SK-N-SH treated with all-trans-retinoic acid at 6 μM for 48 hours (cell line): ENCODE data around the gene ZBTB49.

Experiments used
- ATAC-seq: fragments of 200-7000 bp; cut with Tn5 transposase; 3 replicates; pipeline ENCODE4 v1.9.1; 2020; ENCODE audit warnings: mild to moderate bottlenecking, moderate library complexity
- ARNTL ChIP-seq: fragments of 450-650 bp; formaldehyde crosslinking; IDR thresholded peaks from 2 replicates; pipeline ENCODE4 v1.5.0; 2020; ENCODE audit warnings: low read depth, mild to moderate bottlenecking, moderate library complexity, borderline replicate concordance
- BACH2 ChIP-seq: fragments of 250-450 bp; sonication (Bioruptor Pico); IDR thresholded peaks from 2 replicates; pipeline ENCODE4 v1.9.0; 2021; ENCODE audit warnings: mild to moderate bottlenecking, borderline replicate concordance
- CSDC2 ChIP-seq: fragments of 250-450 bp; sonication (Bioruptor Pico); IDR thresholded peaks from 2 replicates; pipeline ENCODE4 v1.5.0; 2020; ENCODE audit warnings: mild to moderate bottlenecking, moderate library complexity
- ESRRG ChIP-seq: fragments of 250-450 bp; sonication (Bioruptor Pico); IDR thresholded peaks from 2 replicates; pipeline ENCODE4 v1.6.1; 2021; ENCODE audit warnings: mild to moderate bottlenecking
- GLIS3 ChIP-seq: fragments of 250-450 bp; sonication (Bioruptor Pico); IDR thresholded peaks from 2 replicates; pipeline ENCODE4 v1.5.0; 2020; ENCODE audit warnings: mild to moderate bottlenecking, moderate library complexity
- ISL1 ChIP-seq: fragments of 250-450 bp; sonication (Bioruptor Pico); IDR thresholded peaks from 2 replicates; pipeline ENCODE4 v2.1.2; 2022; ENCODE audit warnings: mild to moderate bottlenecking, moderate library complexity
- OSR1 ChIP-seq: fragments of 250-450 bp; sonication (Bioruptor Pico); IDR thresholded peaks from 2 replicates; pipeline ENCODE4 v1.8.0; 2022; ENCODE audit warnings: moderate library complexity, mild to moderate bottlenecking, inconsistent platforms
- PPARA ChIP-seq: fragments of 250-450 bp; sonication (Bioruptor Pico); IDR thresholded peaks from 2 replicates; pipeline ENCODE4 v1.5.0; 2020; ENCODE audit warnings: mild to moderate bottlenecking, borderline replicate concordance
- RARB ChIP-seq: fragments of 250-450 bp; sonication (Bioruptor Pico); IDR thresholded peaks from 2 replicates; pipeline ENCODE4 v1.8.0; 2021; ENCODE audit warnings: mild to moderate bottlenecking, moderate library complexity
- SNAI2 ChIP-seq: fragments of 250-450 bp; sonication (Bioruptor Pico); IDR thresholded peaks from 2 replicates; pipeline ENCODE4 v1.5.0; 2020; ENCODE audit warnings: mild to moderate bottlenecking, moderate library complexity
- TCF4 ChIP-seq: fragments of 250-450 bp; sonication (Bioruptor Pico); IDR thresholded peaks from 2 replicates; pipeline ENCODE4 v1.8.0; 2021; ENCODE audit warnings: mild to moderate bottlenecking, moderate library complexity, borderline replicate concordance
- TOX ChIP-seq: fragments of 250-450 bp; sonication (Bioruptor Pico); IDR thresholded peaks from 2 replicates; pipeline ENCODE4 v1.8.0; 2021; ENCODE audit warnings: mild to moderate bottlenecking, moderate library complexity, borderline replicate concordance
- ZC3H10 ChIP-seq: fragments of 250-450 bp; sonication (Bioruptor Pico); IDR thresholded peaks from 2 replicates; pipeline ENCODE4 v1.5.1; 2021; ENCODE audit warnings: mild to moderate bottlenecking, moderate library complexity
- ZFP3 ChIP-seq: fragments of 250-450 bp; sonication (Bioruptor Pico); IDR thresholded peaks from 2 replicates; pipeline ENCODE4 v1.5.0; 2020; ENCODE audit warnings: mild to moderate bottlenecking, moderate library complexity
- ZFP30 ChIP-seq: fragments of 450-650 bp; formaldehyde crosslinking; IDR thresholded peaks from 2 replicates; pipeline ENCODE4 v1.5.0; 2022; ENCODE audit warnings: mild to moderate bottlenecking, moderate library complexity
- ZNF565 ChIP-seq: fragments of 450-650 bp; formaldehyde crosslinking; conservative IDR thresholded peaks from 2 replicates; pipeline ENCODE4 v1.5.0; 2020; ENCODE audit warnings: low read depth, mild to moderate bottlenecking, moderate library complexity
- ZNF70 ChIP-seq: fragments of 450-650 bp; formaldehyde crosslinking; IDR thresholded peaks from 2 replicates; pipeline ENCODE4 v1.5.0; 2020; ENCODE audit warnings: mild to moderate bottlenecking, moderate library complexity
- TF ChIP-seq, protein P1 (sequence below): fragments of 250-450 bp; sonication (Bioruptor Pico); IDR thresholded peaks from 2 replicates; pipeline ENCODE4 v1.5.1; 2020; ENCODE audit warnings: low read depth, mild to moderate bottlenecking, moderate library complexity
- TF ChIP-seq, protein P2 (sequence below): fragments of 250-450 bp; sonication (Bioruptor Pico); IDR thresholded peaks from 2 replicates; pipeline ENCODE4 v1.8.0; 2020; ENCODE audit warnings: mild to moderate bottlenecking, moderate library complexity, borderline replicate concordance
- TF ChIP-seq, protein P3 (sequence below): fragments of 250-450 bp; sonication (Bioruptor Pico); IDR thresholded peaks from 2 replicates; pipeline ENCODE4 v1.8.0; 2021; ENCODE audit warnings: low read depth, mild to moderate bottlenecking, moderate library complexity, borderline replicate concordance
- TF ChIP-seq, protein P4 (sequence below): fragments of 250-450 bp; sonication (Bioruptor Pico); IDR thresholded peaks from 2 replicates; pipeline ENCODE4 v1.5.0; 2020; ENCODE audit warnings: mild to moderate bottlenecking, moderate library complexity
- TF ChIP-seq, protein P5 (sequence below): fragments of 250-450 bp; sonication (Bioruptor Pico); IDR thresholded peaks from 2 replicates; pipeline ENCODE4 v1.5.1; 2021; ENCODE audit warnings: mild to moderate bottlenecking, moderate library complexity

ZBTB49 gene

DNA sequence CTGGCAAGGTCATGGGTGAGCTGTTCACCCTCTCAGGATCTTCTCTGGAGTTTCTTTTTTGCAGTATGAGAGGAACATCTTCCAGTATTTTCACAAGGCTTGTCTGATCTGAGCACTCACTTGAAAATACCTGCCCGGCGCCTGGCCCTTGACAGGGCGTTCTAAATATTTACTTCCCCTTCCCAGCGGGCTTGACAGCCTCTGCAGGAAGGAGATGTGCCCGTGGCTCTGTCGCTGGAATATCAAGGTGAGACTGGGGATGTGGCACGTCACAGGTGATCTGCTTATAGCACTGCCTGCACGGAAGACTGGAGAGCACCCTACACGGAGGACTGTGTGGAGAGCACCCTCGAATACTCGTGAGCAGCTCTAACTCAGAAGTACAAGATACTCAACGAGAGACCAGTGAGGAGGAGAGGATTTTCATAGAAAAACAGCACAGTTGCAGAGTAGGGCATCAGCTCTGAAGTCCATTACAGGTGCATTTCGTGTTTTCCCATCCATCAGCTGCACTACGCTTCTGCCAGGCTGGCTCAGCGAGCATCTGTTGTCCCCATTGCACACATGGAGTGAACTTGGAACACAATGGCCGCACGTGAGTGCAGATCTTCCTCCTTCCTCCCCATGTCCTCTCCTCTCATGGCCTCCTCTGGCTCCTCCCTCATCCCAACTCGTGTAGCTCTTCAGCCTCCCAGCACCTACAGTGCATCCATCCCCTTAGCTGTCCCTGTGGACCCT, 32.1 kb downstream of the ZBTB49 start:
- TF ChIP-seq ISL1 (no peak), ZFP30 (CRISPR knock-in tag) (no peak), TOX (CRISPR knock-in tag) (no peak), ARNTL (CRISPR knock-in tag) (no peak), CSDC2 (CRISPR knock-in tag) (no peak), ESRRG (CRISPR knock-in tag) (no peak), ZNF70 (CRISPR knock-in tag) (no peak), GLIS3 (CRISPR knock-in tag) (no peak), TCF4 (no peak), ZFP3 (CRISPR knock-in tag) (no peak), ZNF565 (CRISPR knock-in tag) (no peak)
- TF ChIP-seq, protein P1, sequence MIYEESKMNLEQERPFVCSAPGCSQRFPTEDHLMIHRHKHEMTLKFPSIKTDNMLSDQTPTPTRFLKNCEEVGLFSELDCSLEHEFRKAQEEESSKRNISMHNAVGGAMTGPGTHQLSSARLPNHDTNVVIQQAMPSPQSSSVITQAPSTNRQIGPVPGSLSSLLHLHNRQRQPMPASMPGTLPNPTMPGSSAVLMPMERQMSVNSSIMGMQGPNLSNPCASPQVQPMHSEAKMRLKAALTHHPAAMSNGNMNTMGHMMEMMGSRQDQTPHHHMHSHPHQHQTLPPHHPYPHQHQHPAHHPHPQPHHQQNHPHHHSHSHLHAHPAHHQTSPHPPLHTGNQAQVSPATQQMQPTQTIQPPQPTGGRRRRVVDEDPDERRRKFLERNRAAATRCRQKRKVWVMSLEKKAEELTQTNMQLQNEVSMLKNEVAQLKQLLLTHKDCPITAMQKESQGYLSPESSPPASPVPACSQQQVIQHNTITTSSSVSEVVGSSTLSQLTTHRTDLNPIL (CRISPR knock-in tag): no peak
- TF ChIP-seq, protein P2, sequence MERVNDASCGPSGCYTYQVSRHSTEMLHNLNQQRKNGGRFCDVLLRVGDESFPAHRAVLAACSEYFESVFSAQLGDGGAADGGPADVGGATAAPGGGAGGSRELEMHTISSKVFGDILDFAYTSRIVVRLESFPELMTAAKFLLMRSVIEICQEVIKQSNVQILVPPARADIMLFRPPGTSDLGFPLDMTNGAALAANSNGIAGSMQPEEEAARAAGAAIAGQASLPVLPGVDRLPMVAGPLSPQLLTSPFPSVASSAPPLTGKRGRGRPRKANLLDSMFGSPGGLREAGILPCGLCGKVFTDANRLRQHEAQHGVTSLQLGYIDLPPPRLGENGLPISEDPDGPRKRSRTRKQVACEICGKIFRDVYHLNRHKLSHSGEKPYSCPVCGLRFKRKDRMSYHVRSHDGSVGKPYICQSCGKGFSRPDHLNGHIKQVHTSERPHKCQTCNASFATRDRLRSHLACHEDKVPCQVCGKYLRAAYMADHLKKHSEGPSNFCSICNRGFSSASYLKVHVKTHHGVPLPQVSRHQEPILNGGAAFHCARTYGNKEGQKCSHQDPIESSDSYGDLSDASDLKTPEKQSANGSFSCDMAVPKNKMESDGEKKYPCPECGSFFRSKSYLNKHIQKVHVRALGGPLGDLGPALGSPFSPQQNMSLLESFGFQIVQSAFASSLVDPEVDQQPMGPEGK (CRISPR knock-in tag): no peak
- TF ChIP-seq, protein P3, sequence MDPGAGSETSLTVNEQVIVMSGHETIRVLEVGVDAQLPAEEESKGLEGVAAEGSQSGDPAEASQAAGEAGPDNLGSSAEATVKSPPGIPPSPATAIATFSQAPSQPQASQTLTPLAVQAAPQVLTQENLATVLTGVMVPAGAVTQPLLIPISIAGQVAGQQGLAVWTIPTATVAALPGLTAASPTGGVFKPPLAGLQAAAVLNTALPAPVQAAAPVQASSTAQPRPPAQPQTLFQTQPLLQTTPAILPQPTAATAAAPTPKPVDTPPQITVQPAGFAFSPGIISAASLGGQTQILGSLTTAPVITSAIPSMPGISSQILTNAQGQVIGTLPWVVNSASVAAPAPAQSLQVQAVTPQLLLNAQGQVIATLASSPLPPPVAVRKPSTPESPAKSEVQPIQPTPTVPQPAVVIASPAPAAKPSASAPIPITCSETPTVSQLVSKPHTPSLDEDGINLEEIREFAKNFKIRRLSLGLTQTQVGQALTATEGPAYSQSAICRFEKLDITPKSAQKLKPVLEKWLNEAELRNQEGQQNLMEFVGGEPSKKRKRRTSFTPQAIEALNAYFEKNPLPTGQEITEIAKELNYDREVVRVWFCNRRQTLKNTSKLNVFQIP: no peak
- TF ChIP-seq, protein P4, sequence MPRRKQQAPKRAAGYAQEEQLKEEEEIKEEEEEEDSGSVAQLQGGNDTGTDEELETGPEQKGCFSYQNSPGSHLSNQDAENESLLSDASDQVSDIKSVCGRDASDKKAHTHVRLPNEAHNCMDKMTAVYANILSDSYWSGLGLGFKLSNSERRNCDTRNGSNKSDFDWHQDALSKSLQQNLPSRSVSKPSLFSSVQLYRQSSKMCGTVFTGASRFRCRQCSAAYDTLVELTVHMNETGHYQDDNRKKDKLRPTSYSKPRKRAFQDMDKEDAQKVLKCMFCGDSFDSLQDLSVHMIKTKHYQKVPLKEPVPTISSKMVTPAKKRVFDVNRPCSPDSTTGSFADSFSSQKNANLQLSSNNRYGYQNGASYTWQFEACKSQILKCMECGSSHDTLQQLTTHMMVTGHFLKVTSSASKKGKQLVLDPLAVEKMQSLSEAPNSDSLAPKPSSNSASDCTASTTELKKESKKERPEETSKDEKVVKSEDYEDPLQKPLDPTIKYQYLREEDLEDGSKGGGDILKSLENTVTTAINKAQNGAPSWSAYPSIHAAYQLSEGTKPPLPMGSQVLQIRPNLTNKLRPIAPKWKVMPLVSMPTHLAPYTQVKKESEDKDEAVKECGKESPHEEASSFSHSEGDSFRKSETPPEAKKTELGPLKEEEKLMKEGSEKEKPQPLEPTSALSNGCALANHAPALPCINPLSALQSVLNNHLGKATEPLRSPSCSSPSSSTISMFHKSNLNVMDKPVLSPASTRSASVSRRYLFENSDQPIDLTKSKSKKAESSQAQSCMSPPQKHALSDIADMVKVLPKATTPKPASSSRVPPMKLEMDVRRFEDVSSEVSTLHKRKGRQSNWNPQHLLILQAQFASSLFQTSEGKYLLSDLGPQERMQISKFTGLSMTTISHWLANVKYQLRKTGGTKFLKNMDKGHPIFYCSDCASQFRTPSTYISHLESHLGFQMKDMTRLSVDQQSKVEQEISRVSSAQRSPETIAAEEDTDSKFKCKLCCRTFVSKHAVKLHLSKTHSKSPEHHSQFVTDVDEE (CRISPR knock-in tag): no peak
- ATAC-seq: no peak

DNA sequence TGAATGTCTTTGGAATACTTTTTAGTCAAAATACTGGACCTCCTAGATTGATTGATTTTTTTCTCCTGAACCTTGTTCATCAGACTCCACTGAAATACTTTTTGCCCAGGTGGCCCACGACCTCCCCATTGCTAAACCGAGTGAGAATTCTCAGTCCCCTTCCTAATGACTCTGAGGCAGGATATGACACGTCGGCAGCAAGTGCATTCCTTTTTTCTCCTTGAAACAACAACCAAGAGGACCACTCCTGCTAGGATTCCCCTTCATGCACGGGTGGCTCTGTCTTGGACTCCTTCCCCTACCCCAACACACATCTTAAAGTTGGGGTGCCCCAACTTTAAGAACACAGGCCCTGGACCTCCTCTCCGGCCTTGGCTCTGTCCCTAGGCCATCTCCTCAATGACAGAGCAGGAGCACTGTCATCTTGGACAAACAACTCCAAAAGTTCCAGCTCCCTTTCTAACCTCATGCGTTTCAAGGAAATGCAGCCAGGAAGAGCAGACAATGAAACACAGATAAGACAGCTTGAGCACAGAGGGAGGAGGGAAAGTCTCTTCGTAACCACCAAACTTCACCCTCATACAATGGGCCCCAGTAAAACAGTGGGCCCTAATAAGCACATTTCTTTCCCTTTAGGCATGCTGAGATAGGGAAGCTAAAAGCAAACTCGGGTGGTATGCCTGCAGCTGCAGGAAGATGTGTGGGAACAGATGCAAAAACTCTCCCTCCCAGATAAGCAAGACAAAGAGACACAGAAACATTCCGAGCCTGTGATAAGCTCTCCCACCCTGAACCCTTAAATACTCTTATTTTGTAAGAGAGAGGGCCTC, 33.9 kb downstream of the ZBTB49 start:
- TF ChIP-seq ARNTL (CRISPR knock-in tag) (no peak), TCF4 (no peak), RARB (CRISPR knock-in tag) (no peak), SNAI2 (no peak), PPARA (CRISPR knock-in tag) (no peak), ESRRG (CRISPR knock-in tag) (no peak), TOX (CRISPR knock-in tag) (no peak), OSR1 (CRISPR knock-in tag) (no peak), GLIS3 (CRISPR knock-in tag) (no peak), ZFP30 (CRISPR knock-in tag) (no peak), ZC3H10 (CRISPR knock-in tag) (no peak), ZNF70 (CRISPR knock-in tag) (no peak), ISL1 (no peak), BACH2 (CRISPR knock-in tag) (no peak)
- TF ChIP-seq, protein P5, sequence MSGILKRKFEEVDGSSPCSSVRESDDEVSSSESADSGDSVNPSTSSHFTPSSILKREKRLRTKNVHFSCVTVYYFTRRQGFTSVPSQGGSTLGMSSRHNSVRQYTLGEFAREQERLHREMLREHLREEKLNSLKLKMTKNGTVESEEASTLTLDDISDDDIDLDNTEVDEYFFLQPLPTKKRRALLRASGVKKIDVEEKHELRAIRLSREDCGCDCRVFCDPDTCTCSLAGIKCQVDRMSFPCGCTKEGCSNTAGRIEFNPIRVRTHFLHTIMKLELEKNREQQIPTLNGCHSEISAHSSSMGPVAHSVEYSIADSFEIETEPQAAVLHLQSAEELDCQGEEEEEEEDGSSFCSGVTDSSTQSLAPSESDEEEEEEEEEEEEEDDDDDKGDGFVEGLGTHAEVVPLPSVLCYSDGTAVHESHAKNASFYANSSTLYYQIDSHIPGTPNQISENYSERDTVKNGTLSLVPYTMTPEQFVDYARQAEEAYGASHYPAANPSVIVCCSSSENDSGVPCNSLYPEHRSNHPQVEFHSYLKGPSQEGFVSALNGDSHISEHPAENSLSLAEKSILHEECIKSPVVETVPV: no peak
- TF ChIP-seq, protein P3: no peak
- TF ChIP-seq, protein P2 (CRISPR knock-in tag): no peak
- ATAC-seq: no peak
